HFFc6 (cell line): Measurements from ENCODE around the gene ZC3H8. TPM values are rescaled to one million over a fixed set of nuclear protein-coding genes. Genes with fewer than 3 reads are reported as not detected.

Experiments
- DNase-seq: peaks from one replicate; pipeline ENCODE4 v3.0.0-alpha.2; 2018
- H3K27ac Mint-ChIP-seq: 2 replicates; pipeline ENCODE4 v1.8.0; 2020; ENCODE audit warnings: mild to moderate bottlenecking, mixed read lengths
- H3K27me3 Mint-ChIP-seq: 2 replicates; pipeline ENCODE4 v1.8.0; 2021; ENCODE audit warnings: mild to moderate bottlenecking, moderate library complexity, mixed read lengths; ENCODE audit not compliant: insufficient read depth
- H3K36me3 Mint-ChIP-seq: 2 replicates; pipeline ENCODE4 v1.8.0; 2021; ENCODE audit warnings: low read depth, mixed read lengths
- H3K4me1 Mint-ChIP-seq: 2 replicates; pipeline ENCODE4 v1.8.0; 2020; ENCODE audit warnings: low read depth, mixed read lengths
- H3K4me3 Mint-ChIP-seq: 2 replicates; pipeline ENCODE4 v1.8.0; 2020; ENCODE audit warnings: mild to moderate bottlenecking, moderate library complexity, mixed read lengths
- H3K9me3 Mint-ChIP-seq: 2 replicates; pipeline ENCODE4 v1.8.0; 2020; ENCODE audit warnings: mild to moderate bottlenecking, mixed read lengths
- CTCF ChIP-seq: fragments of 200-600 bp; sonication (generic); IDR thresholded peaks from 2 replicates; pipeline ENCODE4 v1.5.0; 2021; ENCODE audit warnings: antibody characterized with exemption, mild to moderate bottlenecking
- total RNA-seq, 6 experiments: library from RNA; stranded (reverse); fragmentation: NEBNext Ultra II Directional; extraction: Animal tissue kit (Norgen Biotek cat#: 25700); gene quantifications; 2 replicates in 1 of 6; 3 replicates in 5 of 6; pipeline ENCODE4 v1.2.3, GENCODE V29; 2021

ZC3H8 gene
- total RNA-seq, 6 experiments from 2014 or later: 1.9 to 4.3 (median 3.4) TPM

- Mint-ChIP-seq H3K4me3 (no peak overlapping the region), H3K27me3 (no peaks in the 10 kb centered on the region; the same call in 1 of the 2 replicates), H3K9me3 (no peaks in the 10 kb centered on the region), H3K4me1 (peaks cover 12% of the 10 kb centered on the region), H3K27ac (no peak overlapping the region), H3K36me3 (0 out of 2 replicates have a peak, but pooled peaks cover 5% of the 10 kb centered on the region)
- no peak for TF ChIP-seq CTCF
- DNase-seq: no peak
Observed at GRCh38 chr2:112272669-112273068, 17.8 kb upstream of the ZC3H8 start.

GRCh38 chr2:112268547-112268946 lies 13.7 kb upstream of the ZC3H8 start:
- 0 out of 2 replicates have a peak, but pooled peaks cover 5% of the 10 kb centered on the region for H3K36me3 Mint-ChIP-seq
- no peaks in the 10 kb centered on the region for H3K9me3 Mint-ChIP-seq
- no peak for TF ChIP-seq CTCF
- H3K4me1 Mint-ChIP-seq: no peaks in the 10 kb centered on the region
- H3K27me3 Mint-ChIP-seq: no peaks in the 10 kb centered on the region; the same call in 1 of the 2 replicates
- no peak overlapping the region for H3K4me3 Mint-ChIP-seq
- no peak for DNase-seq
- no peak overlapping the region for H3K27ac Mint-ChIP-seq

- TF ChIP-seq CTCF: no peak
- DNase-seq: no peak
- Mint-ChIP-seq H3K27me3 (no peaks in the 10 kb centered on the region; the same call in 1 of the 2 replicates), H3K36me3 (0 out of 2 replicates have a peak, but pooled peaks cover under 1% of the 10 kb centered on the region), H3K4me3 (no peak overlapping the region), H3K4me1 (peaks cover 5% of the 10 kb centered on the region), H3K27ac (no peak overlapping the region), H3K9me3 (peaks cover 4% of the 10 kb centered on the region; the same call in 1 of the 2 replicates)
Observed at GRCh38 chr2:112262876-112263275, 8.0 kb upstream of the ZC3H8 start.

DNA sequence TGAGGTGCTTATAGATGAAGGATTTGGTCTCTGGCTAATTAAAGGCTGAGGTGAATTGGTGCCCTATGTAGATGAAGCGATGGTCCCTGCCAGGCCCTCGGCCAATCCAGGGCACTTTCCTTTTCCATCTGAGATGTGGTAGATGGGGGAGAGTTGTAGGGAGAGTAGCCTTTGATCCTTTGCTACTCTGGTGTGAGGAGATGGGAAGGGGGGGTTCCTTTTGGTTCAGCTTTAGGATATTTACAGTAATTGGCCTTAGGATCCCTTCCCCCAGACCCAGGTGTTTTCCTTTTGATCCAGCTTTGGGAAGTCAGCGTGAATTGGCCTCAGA lies 5.4 kb upstream of the ZC3H8 start:
- TF ChIP-seq CTCF: no peak
- Mint-ChIP-seq H3K9me3 (peaks cover 4% of the 10 kb centered on the region; the same call in 1 of the 2 replicates), H3K4me3 (no peak overlapping the region), H3K27ac (no peak overlapping the region), H3K4me1 (peaks cover 5% of the 10 kb centered on the region), H3K27me3 (peaks cover 1% of the 10 kb centered on the region; the same call in 1 of the 2 replicates), H3K36me3 (no peaks in the 10 kb centered on the region)
- DNase-seq: no peak

GRCh38 chr2:112259509-112260294 lies 4.9 kb upstream of the ZC3H8 start:
- peak overlapping the region; percentile 54; the same call in 1 of the 2 replicates for H3K4me3 Mint-ChIP-seq
- DNase-seq: peak; percentile 43
- no peaks in the 10 kb centered on the region for H3K36me3 Mint-ChIP-seq
- H3K4me1 Mint-ChIP-seq: peaks cover 5% of the 10 kb centered on the region
- H3K27me3 Mint-ChIP-seq: peaks cover 2% of the 10 kb centered on the region; the same call in 1 of the 2 replicates
- peak; percentile 95 for TF ChIP-seq CTCF
- H3K9me3 Mint-ChIP-seq: peaks cover 4% of the 10 kb centered on the region; the same call in 1 of the 2 replicates
- H3K27ac Mint-ChIP-seq: no peak overlapping the region
